GM19193 (cell line): ENCODE results near the gene NCOA3.

ENCODE experiments used
- POLR2A ChIP-seq: IDR thresholded peaks from 4 replicates; pipeline ENCODE4 v1.6.1; 2011; ENCODE audit not compliant: insufficient read depth, insufficient read length; ENCODE audit errors: extremely low read depth

Gene NCOA3

GRCh38 chr20:47493175-47493962, 8.3 kb upstream of the NCOA3 start:
- TF ChIP-seq POLR2A = no peak

DNA sequence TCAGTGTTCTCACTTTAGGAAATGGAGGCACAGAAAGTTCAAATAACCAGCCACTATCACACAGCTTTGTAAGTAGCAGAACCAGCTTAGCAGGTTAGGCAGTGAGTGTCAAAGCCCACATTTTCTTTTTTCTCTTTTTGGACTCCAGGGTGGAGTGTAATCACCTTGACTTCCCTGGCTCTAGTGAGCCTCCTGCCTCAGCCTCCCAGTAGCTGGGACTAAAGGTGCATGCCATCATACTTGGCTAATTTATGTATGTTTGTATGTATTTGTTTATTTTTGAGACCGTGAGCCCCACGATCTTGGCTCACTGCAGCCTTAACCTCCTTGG, 7.8 kb upstream of the NCOA3 start:
- TF ChIP-seq POLR2A = no peak

GRCh38 chr20:47496118-47496517, 5.6 kb upstream of the NCOA3 start:
- TF ChIP-seq POLR2A = no peak

- TF ChIP-seq POLR2A = no peak
Measured at GRCh38 chr20:47498606-47499005, 3.1 kb upstream of the NCOA3 start.

- no peak for TF ChIP-seq POLR2A
Measured at GRCh38 chr20:47499053-47499452, 2.6 kb upstream of the NCOA3 start.

GRCh38 chr20:47500554-47500953, 1.1 kb upstream of the NCOA3 start:
- TF ChIP-seq POLR2A = no peak

GRCh38 chr20:47501116-47501481, 588 bp upstream of the NCOA3 start:
- no peak for TF ChIP-seq POLR2A

DNA sequence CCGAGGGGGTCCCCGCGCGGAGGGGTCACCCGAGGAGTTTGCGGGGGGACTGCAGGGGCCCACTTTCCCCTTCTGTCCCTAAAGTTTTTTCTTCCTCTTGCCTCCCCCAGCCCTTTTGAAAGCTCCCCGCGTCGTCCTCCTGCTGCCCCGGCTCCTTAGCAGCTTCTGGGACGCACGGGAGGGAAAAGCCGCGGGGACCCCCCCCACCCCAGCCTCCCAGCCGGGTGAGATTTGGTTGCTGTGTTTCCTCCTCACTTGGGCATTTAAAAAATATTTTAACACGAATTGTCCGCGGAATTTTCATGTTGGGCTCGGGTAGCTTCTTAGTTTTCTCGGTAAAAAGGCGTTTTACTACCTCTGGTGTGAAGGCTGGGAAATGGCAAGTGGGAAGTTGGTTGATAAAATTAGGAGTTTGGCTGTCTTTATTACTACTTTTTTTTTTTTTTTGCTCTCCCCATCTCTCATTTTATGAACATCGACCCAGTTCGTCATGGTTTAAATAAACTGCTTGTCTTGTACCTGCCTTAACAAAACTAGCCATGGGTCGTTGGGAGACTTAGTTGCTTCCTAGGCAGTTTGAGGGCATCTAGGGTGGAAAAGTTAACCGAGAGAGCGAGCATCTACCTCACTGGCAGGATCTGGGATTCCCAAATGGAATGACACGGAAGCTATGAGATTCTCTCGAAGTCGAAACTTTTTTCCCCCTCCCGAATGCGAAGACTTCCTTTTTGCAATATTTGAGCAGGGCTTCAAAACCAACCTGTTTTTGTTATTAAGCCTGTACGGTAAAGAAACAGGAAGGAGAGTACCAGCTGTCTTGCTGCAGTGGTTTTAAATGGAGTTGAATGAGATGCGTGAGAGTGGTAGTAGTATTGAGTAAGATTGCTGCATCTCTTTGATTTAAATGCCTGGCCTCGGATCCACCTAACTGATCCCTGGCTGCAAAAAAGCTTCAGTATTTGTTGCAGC, 868 bp downstream of the NCOA3 start:
- no peak for TF ChIP-seq POLR2A

DNA sequence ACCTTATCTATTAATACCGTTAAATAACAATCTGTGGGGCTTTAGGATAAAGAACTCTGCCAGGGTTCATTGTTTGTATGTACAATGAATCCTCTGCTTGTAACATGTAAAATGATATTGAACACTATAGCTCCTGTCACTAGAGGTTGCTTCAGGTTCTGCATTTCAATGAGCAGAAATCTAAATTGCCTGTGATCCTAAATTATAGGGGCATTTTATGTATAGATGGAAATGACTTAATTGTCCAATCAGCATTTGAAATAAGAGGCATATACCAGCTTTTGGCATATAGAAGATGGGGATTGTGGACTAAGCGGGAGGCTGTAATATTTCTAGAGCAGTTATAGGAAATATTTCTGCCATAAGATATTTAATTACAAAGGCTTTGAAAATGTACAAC, 2.0 kb downstream of the NCOA3 start:
- TF ChIP-seq POLR2A = no peak

- no peak for TF ChIP-seq POLR2A
Measured at GRCh38 chr20:47506335-47506734, 4.6 kb downstream of the NCOA3 start.

DNA sequence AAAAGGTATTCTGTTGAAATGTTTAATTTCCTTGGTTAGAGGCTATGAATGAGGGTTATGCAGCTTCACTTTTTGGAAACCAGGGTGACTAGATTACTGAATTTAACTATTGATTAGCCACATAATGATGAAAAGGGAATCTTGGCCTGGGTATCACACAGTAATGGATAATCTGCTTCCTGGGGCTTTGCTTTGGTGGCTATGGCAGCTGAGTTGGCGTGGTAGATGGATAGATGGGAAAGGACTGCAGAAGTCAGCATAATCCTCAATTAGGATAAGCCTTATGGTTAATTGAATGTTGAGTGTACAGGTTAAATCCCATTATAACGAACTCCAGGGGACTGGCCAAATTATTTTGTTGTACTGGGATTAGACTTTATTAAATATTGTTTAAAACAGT, 5.2 kb downstream of the NCOA3 start:
- TF ChIP-seq POLR2A = no peak

DNA sequence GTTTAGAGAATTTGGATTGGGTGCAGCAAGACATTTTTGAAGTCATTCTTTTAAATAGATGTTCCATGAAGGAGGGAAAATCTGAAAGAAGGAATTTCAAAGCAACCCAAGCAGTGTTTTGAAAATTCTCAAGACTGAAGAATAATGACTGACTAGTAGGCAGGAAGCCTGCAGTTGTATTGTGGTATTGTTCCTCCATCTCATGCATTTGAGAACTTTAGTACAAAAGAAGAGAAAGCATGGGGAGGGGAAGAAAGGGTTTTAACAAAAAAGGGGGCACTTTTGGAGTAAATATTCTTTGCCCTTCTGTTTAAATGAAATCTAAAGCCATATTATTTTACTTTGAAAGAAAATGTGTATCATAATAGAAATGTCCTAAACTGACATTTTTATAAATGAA, 6.6 kb downstream of the NCOA3 start:
- no peak for TF ChIP-seq POLR2A

DNA sequence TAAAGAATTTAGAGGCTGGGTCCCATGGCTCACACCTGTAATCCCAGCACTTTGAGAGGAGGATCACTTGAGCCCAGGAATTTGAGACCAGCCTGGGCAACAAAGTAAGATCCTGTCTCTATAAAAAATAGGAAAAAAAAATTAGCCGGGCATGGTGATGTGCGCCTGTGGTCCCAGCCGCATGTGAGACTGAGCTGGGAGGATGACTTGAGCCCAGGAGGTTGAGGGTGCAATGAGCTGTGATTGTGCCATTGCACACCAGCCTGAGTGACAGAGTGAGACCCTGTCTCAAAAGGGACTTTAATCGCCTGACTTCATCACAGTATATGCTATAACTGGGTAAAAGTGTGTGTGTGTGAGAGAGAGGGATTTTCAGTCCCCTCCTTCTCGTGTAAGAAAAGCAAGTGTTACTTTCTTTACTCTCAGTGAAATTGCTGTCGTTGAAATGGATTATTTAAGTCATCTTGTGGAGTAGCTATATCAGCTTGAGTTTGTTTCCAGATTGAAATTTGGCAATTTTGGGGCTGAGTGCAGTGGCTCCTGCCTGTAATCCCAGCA, 7.5 kb downstream of the NCOA3 start:
- TF ChIP-seq POLR2A = no peak

DNA sequence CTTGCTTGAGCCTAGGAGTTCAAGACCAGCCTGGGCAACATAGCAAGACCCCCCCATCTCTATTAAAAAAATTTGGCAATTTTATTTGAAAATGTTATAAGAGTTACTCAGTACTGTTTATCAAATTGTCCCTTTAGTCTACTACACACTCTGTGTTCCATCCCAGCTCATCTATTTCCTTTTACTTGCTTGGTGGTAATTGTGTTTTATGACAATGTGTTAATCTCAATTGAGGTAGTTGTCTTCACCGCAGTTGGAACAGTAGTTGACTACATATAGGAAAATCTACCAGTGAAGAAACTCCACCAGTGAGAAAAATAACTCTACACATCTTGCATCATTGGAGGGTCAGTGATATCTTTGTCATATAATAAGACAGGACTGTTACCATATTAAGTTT, 8.0 kb downstream of the NCOA3 start:
- no peak for TF ChIP-seq POLR2A

DNA sequence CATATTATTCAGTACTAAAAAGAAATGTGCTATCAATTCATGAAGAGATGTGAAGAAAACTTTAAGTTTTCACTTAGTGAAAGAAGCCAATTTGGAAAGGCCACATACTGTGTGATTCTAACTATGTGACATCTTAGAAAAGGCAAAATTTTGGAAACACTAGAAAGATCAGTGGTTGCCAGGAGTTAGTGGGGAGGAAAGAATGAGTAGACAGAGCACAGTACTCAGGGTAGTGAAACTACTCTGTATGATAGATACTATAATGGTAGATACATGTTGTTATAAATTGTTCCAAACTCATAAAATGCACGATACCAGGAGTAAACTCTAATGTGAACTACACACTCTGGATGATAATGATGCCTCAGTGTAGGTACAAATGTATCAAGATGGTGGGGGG, 14.2 kb downstream of the NCOA3 start:
- no peak for TF ChIP-seq POLR2A

- no peak for TF ChIP-seq POLR2A
Measured at GRCh38 chr20:47521059-47521808, 19.5 kb downstream of the NCOA3 start.
